ENCODE measurements around the gene ETAA1.

The ETAA1 gene

DNA sequence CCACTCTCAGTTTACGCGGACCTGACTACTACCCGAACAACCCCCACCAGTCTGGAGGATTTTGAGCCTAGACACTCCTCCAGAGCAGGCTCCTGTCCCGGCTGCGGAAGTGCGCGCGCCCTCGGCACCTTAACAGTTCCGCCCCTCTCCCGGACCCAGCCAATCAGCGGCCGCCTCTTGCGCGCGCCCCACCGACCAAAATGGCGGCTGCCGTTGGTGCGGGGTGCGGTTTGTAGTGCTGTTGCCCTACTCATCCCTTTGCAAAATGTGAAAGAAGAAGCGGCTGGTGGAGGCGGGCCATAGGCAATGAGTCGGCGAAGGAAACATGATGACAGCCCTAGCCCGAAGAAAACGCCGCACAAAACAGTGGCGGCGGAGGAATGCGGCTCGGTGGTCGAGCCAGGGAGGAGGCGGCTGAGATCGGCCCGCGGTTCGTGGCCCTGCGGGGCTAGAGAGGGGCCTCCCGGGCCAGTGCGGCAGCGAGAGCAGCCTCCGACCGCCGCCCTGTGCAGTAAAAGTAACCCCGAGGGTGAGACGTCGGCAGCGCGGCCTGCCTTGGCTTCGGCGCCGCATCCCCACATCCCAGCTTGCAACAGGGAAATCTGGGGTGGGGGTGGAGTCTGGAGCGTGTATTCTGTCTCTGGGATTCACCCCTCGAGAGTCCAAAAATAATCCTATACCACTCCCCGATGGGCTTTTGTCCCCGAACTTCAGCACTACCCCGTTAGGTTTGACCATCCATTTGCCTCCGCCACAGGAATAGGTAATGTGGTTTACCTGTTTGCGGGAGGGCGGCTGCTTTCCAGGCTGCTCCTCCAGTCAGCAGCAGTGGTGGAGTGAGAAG, at the start of gene ETAA1:
ETAA1 (plus strand) TSS at position 191 of the 844 bp plus-strand sequence; CDS start at position 307, 116 bp downstream.
- DNase-seq: peak; percentile 87

DNA sequence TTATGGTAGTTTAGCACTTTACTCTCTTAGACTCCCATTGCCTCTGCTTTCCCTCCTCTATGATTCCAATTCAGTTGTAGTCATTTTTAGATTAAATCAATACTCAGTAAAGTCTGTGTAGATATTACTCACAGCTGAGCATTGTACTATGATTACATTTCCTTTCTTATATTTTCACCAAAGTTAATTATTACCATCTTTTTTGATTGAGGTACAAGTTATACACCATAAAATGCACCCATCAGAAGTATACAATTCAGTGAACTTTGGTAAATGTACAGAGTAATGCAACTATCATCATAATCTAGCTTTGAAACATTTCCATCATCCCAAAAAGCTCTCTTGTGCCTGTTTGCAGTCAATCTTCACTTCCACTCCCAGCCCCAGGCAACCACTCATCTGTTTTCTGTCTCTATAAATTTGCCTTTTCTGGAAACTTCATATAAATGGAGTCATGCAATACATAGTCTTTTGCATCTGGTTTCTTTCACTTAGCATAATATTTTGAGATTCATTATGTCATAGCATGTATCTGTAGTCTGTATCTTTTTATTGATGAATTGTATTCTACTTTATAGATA, 30.2 kb upstream of the ETAA1 start:
- no peak for DNase-seq

DNA sequence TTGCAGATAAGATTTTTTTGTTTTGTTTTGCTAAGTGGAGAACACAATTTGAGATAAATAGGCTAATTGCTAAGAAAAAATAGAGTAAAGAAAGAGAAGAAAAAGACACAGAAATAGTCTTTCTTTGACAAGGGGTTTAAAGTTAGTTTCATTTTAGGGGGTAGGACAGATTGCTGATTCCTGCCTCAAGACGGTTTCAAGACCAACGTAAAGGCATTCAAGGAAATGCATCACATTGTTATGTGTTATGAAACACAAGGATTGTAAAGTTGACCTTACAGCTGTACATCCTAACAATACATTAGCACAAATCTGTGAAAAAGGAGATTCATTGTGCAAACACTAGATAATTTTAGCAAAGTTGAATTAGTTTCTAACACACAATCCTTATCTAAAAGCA, 22.7 kb upstream of the ETAA1 start:
- DNase-seq: no peak

DNA sequence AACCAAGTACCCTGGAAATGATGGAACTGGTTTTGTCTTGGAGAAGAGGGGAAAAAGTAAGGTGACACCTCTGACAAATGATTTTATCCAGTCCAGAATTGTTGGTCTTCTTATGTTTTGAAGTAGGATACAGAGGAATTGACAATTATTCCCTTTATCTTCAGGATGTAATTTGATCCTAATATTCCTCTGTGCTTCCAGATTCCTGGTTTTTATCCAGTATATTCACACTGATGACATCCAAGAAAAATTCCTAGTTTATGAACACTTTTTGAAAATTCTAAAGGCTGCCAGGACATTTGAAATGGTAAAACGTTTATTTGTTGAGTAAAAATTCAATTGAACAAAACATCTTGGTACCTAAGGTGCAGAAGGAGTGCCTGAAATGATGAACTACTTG, 22.2 kb upstream of the ETAA1 start:
- DNase-seq: no peak

DNA sequence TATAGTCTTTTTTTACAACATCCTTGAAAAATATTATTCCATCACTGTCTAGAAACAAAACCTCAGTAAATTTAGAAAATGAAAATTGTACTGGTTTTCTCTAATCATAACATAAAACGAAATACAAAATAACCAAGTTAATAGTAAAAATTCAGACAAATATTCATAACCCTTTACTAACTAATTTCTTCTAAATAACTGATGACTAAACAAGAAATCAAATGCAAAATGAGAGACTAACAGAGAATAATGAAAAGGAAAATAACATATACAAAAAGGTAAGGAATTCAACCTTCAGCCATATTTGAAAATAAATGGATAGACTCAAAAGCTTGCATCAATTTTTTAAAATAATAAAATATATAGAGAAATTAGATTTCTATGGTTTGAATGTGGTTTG, 18.6 kb upstream of the ETAA1 start:
- DNase-seq: no peak

DNA sequence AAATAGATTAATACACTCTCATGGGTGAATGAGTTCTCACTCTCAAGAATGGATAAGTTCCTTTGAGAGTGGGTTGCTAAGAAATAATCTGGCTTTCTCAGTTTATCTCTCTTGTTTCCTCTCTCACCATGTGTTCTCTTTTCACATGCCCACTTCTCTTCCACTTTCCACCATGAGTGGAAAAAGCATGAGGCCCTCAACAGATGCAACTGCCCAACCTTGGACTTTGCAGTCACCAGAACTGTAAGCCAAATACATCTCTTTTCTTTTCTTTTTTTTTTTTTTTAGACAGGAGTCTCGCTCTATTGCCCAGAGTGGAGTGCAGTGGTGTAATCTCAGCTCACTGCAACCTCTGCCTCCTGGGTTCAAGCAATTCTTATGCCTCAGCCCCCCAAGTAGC, 18.1 kb upstream of the ETAA1 start:
- DNase-seq: no peak

DNA sequence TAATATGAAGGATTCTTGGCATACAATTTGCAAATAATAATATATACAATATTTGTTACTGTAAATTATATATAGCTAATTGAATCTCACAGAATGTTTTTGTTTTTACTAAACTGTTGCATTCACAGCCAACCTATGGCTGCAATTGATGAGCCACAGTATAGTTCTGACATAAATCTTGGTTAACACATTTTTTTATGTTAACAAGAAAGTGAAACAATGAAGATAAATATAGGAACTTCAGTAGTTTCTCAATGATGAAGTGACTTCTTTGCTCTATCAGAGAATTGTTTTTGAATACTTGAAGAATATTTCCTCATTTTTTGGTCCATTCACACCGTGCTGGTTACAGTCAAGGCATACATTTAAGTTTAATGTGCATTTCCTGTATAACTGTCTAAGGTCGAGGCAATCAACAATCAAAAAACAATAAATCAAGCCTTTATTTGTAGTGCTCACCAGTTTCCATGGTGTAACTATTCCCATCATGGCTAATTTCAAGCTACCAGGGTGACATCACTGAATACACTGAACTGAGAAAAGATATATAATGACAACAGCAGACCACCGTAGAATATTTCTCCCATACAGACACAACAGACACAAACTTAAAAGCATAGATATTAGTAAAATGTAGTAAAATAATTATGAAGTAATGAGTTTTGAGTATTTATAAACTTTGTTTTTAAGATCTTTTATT, 12.9 kb upstream of the ETAA1 start:
- no peak for DNase-seq

DNA sequence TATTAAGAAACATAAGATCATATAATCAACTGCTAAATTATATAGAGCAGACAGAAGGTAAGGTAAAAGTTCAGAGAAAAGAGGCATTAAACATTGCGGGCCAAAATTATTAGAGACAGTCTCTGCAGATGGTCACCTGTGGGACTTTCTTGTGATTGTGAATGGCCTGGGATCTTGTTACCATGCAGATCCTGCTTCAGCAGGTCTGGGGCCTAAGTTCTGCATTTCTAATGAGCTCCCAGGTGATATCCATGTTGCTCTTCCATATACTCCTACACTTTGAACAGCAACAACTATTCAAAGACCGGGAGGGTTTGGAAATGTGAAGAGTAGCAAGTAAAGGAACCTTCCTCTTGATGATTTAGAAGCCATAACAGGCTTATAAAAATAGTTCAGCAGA, 8.5 kb upstream of the ETAA1 start:
- no peak for DNase-seq

DNA sequence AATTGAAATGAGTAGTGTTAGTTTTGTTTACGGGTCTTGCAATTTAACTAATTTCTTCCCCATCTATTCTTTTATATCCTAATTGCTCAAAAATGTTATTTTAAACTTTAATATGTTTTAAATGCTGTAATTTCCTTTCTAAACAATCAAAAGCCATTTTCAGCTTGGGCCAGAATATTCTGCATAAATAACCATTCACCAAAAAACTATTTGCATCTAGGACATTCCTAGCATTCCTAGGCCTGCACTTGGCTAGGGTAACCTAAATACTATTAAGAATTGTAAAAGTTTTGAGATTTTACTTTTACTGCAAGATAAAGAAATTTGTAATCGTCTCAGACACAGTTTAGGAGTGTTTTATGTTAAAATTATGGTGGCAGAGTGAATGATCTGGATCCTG, 7.8 kb upstream of the ETAA1 start:
- no peak for DNase-seq

DNA sequence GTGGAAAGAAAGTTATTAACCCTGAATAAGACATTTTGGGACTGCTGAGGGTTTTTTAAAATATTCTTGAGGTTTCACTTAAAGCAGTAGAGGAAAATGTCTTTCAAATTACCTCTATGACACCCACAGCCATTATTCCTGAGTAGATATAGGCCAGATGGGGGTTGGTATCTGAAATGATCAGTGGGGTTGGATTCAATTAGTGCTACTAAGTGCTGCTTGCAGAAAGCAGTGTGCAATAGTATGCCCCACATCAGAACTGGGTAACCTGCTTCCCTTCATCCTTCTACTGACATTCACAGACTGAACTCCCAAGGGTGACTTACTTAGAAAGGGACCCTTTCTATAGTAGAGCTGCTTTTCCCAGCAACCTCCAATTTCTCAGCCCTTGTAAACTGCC, 7.3 kb upstream of the ETAA1 start:
- DNase-seq: no peak

DNA sequence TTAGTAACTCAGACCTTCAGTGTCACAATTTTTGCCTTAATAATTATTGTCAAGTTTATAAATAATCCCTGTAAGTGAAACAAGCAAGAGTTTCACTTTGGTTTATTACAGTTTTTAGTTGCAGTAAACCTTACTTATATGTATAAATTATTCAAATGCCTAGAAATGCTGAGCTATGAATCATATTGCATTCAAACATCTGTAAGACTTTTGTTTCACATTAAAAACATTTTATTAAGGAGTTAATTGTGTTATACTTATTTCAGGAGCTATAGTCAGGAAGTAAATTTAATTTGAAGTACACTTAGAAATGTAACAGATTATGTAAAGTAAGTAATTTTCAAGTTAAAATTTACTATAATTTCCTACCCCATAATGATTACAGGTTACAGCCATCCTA, 3.9 kb upstream of the ETAA1 start:
- DNase-seq: no peak

DNA sequence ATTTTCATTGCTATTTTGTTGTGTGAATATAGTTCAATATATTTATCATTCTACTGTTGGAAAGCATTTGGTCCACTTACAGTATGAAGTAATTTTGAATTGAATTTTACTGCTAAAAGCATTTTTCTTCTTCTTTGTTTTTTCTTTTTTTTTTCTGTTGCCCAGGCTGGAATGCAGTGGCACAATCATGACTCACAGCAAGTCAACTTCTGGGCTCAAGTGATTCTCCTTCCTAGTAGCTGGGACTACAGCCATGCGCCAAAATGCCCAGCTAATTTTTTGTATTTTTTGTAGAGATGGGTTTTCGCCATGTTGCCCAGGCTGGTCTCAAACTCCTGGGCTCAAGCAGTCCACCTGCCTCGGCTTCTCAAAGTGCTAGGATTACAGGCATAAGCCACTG, 2.4 kb upstream of the ETAA1 start:
- DNase-seq: no peak

DNA sequence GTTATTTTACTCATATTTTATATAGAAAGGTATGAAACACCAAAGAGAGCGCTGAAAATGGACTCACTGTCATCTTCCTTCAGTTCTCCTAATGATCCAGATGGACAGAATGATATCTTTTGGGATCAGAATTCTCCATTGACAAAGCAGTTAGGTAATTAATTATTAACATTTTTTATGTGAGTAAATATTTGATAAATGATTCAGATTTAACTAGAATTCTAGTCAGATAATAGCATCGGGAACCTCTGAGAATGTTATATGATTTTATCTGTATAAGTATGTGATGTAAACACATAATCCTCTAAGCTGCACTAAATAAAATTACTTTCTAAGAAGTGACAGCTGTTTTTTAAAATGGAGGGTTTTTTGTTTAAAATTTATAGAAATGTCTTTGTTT, 2.0 kb downstream of the ETAA1 start:
- no peak for DNase-seq

DNA sequence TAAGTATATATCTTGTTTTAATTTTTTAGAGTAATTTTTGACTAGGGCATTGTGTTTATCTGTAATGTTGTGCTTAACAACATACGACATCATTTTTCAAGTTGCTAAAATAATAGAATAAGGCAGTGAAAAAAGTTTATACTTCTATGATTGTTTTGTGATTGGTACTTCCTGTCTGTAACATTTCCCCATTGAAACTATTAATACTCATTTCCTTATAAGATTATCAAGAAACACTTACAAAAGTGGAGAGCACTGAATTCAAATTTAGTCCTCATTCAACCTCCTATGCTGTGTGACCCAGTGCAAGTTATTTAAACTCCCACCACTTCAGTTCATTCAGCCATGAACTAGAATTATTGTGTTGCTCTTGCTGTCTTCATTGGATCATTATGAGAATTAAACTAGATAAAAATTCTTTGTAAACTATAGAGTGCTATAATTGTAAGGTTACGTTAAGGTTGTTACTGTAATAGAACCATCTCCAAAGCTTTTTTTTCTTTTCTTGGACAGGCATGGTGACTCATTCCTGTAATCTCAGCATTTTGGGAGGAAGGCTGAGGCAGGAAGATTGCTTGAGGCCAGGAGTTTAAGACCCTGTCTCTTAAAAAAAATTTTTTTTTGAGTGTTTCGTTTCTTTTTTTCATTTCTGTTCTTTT, 2.8 kb downstream of the ETAA1 start:
- no peak for DNase-seq

DNA sequence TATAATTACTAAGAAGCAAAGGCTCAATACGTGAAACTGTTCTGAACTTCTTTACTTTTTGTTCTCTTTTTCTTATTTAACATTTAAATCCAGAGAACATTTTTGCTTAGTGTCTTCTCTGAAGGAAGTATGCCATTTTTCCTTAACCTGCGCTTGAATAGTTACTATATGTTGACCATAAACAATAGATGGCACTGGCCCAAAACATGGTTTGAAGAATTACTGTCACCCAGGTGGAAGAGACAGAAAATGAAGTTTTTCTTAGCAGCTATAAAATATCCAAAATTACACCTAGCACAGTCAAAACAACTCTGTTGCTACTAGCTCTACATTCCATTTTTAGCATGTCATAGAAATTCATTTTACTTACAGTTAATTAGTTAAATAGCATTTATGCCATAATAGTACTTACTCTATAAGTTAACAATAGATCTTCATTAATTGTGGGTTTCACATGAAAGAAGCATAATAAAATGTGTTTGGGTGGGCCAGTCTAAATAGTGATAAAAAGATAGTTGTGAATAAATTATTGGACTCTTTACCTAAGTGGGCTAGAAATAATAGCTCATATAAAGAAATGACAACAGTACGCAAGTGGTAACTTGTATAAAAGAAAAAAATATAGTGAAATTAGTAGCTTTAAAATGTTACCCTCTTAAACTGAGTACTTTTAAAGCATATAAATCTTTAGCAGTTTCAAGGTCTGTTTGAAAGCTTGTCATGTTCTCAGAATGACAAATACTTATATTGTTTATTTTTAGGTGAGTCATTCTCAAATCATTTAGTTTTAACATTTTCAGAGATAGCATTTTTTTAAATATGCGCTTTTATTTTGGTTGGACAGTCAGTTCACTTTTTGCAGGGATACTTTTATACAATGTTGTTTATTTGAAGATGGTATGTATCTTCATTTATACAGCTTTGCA, 3.7 kb downstream of the ETAA1 start:
- peak; percentile 84 for DNase-seq

DNA sequence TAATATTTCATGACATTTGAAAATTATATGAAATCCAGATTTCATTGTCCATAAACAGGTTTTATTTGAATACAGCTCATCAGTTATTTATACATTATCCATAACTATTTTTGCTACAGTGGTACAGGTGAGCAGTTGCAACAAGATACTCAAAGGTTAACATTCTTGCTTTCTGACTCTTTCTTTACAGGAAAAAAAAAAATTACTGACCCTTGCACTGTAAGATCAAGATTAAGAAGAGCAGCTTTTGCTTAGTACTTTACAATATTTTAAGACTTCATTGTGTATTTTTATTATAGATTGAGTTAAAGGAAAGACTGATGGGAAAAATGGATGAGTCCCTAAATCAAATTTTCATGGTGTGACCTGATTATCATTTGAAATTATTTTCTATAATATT, 11.2 kb downstream of the ETAA1 start:
- DNase-seq: no peak

DNA sequence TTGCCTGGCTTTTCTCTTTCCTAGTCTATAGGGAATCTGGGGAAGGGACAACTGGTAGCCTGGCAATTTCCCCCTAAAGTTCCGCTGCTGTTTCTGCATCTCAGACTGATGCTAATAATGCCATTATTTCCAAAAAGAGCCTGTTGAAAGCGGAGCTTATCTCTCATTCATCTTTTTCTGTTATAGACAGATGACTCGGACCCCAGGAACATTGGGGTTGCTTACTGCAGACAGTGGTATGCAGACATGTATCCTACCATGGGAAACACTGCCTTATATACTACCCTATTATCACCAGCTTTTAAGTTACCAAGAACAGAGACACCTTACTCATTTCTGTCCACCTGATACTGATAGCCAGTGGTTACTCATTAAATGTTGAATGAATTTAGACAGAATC, 15.3 kb downstream of the ETAA1 start:
- no peak for DNase-seq

DNA sequence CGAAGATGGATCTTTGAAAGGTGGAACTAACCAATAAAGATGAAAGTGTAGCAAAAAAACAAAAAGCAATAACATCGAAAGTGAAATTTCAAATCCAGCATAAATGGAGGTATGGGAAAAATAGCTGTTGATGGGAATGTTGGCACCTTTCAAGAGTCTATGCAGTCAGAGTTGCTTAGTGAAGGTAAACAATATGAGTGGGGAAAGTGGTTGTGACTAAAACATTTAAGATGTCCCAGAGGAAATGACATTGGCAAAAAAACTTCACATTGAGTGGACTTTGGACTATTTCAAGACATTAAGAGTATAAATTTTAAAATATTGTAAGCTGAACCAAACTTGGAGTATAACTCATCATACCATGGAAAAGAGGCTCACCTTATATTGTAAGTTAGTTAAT, 17.7 kb downstream of the ETAA1 start:
- no peak for DNase-seq

DNA sequence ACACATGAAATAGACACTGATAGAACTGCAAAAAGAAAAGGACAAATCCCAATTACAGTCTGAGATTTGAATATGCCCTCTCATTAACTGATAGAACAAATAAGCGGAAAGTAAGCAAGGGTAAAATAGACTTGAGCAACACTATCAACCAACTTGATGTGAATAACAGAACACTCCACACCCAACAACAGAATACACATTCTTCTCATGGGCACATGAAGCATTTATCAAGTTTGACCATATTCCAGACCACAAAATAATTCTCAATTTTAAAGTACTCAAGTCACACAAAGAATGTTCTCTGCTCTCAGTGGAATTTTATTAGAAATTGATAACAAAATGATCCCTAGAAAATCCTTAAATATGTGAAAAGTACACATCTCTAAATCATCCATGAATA, 19.0 kb downstream of the ETAA1 start:
- DNase-seq: no peak

DNA sequence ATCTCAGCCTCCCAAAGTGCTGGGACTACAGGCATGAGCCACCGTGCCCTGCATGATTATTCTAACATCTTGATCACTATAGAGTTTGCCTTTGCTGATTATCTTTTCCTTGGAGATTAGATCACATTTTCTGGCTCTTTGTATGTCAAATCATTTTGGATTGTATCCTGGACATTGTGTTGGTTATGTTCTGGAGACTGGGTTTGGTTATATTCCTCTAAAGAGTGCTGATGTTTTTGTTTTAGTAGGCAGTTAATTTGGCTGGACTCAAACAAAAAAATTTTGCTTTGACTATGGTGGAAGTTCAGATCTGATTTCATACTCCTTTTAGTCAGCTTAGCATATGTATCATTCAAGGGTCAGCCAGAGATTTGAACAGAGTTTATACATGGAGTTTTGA, 26.4 kb downstream of the ETAA1 start:
- no peak for DNase-seq

DNA sequence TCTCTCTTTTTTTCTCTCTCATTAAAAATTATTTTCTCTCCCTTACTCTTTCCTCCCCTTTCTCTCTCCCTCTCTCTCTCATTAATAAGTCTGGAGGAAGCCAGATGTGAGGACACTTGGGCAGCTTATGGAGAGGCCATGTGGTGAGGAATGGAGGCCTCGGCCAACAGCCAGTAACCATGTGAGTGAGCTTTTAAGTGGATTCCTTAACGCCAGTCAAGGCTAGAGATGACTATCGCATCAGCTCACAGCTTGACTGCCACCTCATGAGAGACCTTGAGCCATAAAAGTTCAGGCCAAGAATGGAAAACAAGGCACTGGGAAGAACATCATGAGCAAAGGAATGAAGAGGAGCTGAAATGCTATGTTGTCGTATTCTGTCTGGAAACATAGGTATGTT, 39.1 kb downstream of the ETAA1 start:
- no peak for DNase-seq

DNA sequence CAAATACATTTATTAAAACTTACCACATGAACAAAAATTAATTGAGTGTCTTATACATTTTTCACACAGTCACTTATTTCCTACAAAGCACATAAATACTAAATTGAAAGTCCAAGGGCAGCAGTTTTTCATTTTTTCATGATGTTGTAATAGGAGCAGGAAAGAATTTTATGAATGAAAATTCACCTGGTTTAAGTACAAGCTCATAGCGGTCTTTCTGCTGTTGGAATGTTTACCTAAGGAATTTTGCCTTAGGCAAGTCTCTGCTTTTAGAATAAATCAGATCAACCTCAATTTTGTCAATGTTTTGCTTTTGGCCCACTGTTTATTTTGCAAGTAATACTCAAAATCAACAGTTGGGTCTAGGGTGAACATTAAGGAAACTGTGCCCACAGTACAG, 40.0 kb downstream of the ETAA1 start:
- no peak for DNase-seq

DNA sequence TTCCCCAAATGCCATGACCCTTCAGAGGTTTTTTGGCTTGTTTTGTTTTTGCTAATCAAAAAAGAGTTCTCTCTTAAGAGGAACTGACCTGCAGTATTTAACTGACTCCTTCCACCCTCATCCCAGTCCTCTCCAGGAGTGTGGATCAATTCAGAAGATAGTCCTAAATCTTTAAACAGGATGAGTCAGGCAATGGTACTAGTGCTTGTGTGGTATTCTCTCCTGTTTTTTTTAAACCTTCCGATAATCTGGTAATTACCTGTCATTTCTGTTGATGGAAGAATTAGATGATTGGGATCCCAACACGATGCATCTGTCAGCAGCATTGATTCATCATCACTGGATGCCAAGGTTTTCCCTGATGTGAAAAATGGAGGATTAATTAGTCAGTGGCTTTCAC, 41.2 kb downstream of the ETAA1 start:
- DNase-seq: no peak

Measured in NCI-H1105 treated with DMSO at 0.1 percent for 48 hours (cell line).